Endodermal cell (in vitro differentiated cells): Measurements from ENCODE around the gene TGM6. TPM values are rescaled to one million over a fixed set of nuclear protein-coding genes. Genes with fewer than 3 reads are reported as not detected.

Source experiments
- DNase-seq: peaks from one replicate; pipeline ENCODE4 v3.0.0-alpha.2; 2017
- H3K27ac ChIP-seq: 2 replicates; pipeline ENCODE4 v1.5.1; 2013; ENCODE audit warnings: mild to moderate bottlenecking, low read depth, low read length, moderate library complexity
- H3K27me3 ChIP-seq: 2 replicates; pipeline ENCODE4 v1.6.1; 2013; ENCODE audit warnings: mild to moderate bottlenecking, low read length, moderate library complexity; ENCODE audit not compliant: insufficient read depth, control insufficient read depth, poor library complexity, severe bottlenecking
- H3K36me3 ChIP-seq: 2 replicates; pipeline ENCODE4 v1.7.0; 2013; ENCODE audit warnings: mild to moderate bottlenecking, low read length, moderate library complexity; ENCODE audit not compliant: control insufficient read depth, insufficient read depth
- H3K4me1 ChIP-seq: one replicate; pipeline ENCODE4 v1.7.0; 2013; ENCODE audit warnings: low read length; ENCODE audit not compliant: control insufficient read depth, insufficient read depth
- H3K4me3 ChIP-seq: 2 replicates; pipeline ENCODE4 v1.5.1; 2013; ENCODE audit warnings: mild to moderate bottlenecking, low read length, moderate library complexity
- H3K9ac ChIP-seq: 2 replicates; pipeline ENCODE4 v1.6.1; 2013; ENCODE audit warnings: mild to moderate bottlenecking, low read length, moderate library complexity; ENCODE audit not compliant: poor library complexity, severe bottlenecking; ENCODE audit errors: extremely low read depth
- H3K9me3 ChIP-seq: 2 replicates; pipeline ENCODE4 v1.6.1; 2013; ENCODE audit warnings: mild to moderate bottlenecking, low read length, moderate library complexity; ENCODE audit not compliant: control insufficient read depth
- H3K27ac Mint-ChIP-seq: 2 replicates; pipeline ENCODE4 v1.8.0; 2020; ENCODE audit warnings: mixed read lengths
- H3K27me3 Mint-ChIP-seq: 2 replicates; pipeline ENCODE4 v1.8.0; 2021; ENCODE audit warnings: mild to moderate bottlenecking, mixed read lengths; ENCODE audit not compliant: insufficient read depth
- H3K36me3 Mint-ChIP-seq: 2 replicates; pipeline ENCODE4 v1.8.0; 2020; ENCODE audit warnings: low read depth, mixed read lengths
- H3K4me1 Mint-ChIP-seq: 2 replicates; pipeline ENCODE4 v1.8.0; 2020; ENCODE audit warnings: mixed read lengths
- H3K4me3 Mint-ChIP-seq: 2 replicates; pipeline ENCODE4 v1.8.0; 2020; ENCODE audit warnings: mild to moderate bottlenecking, moderate library complexity, mixed read lengths
- H3K9me3 Mint-ChIP-seq: 2 replicates; pipeline ENCODE4 v1.8.0; 2020; ENCODE audit warnings: mild to moderate bottlenecking, mixed read lengths
- whole genome bisulfite sequencing, 2 experiments: methylation state at CpG; one replicate each; pipeline versions ENCODE4 v1.1.5 to v1.1.7; 2013; ENCODE audit warnings: missing lambda C conversion rate in 2 of 2, mixed read lengths in 1 of 2; ENCODE audit not compliant: insufficient coverage in 1 of 2, insufficient read length in 1 of 2; 5-methylcytosine and 5-hydroxymethylcytosine counted together
- total RNA-seq, 2 donors: library from RNA; stranded (reverse); fragmentation: NEBNext Ultra II Directional in 1 of 2; extraction: Animal tissue kit (Norgen Biotek cat#: 25700) in 1 of 2; gene quantifications; 2 replicates in 1 of 2; 3 replicates in 1 of 2; pipeline ENCODE4 v1.2.1, GENCODE V29; 2021
- TF ChIP-seq, protein P1 (sequence below): fragments of 200-600 bp; sonication (generic); conservative IDR thresholded peaks from 2 replicates; pipeline ENCODE4 v1.5.0; 2021; ENCODE audit warnings: antibody characterized with exemption, mild to moderate bottlenecking

The TGM6 gene
- total RNA-seq, 2 donors from 2014 or later: not detected

DNA sequence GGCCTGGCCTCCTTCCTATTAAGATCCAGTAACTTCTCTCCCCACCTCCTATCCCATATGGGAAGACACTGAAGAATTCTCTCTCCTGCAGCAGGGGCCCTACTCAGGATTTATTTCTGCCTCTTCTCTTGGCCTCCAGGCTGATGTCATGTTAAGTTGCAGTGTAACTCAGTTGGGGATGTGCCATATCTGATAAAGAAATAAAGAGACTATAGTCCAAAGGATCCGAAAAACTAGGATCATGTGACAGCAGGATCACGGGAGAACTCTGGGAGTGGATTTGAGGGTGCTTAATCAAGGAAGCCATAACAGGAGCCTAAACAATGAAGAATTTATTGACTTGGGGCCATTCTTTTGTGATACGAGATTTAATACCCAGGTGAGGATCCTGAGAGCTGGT is 38.5 kb upstream of the TGM6 start:
- H3K27ac Mint-ChIP-seq: no peak overlapping the region
- no peaks in the 10 kb centered on the region for H3K27me3 Mint-ChIP-seq
- Histone ChIP-seq H3K9ac (no peak overlapping the region), H3K36me3 (no peaks in the 10 kb centered on the region), H3K4me1 (no peaks in the 10 kb centered on the region), H3K4me3 (no peak overlapping the region), H3K27ac (no peak overlapping the region), H3K9me3 (no peaks in the 10 kb centered on the region), H3K27me3 (no peaks in the 10 kb centered on the region)
- no peaks in the 10 kb centered on the region for H3K4me1 Mint-ChIP-seq
- WGBS, 2 experiments: 92 to 94% methylated on average over 3 of the region's 3 CpGs
- no peak overlapping the region for H3K4me3 Mint-ChIP-seq
- no peaks in the 10 kb centered on the region for H3K9me3 Mint-ChIP-seq
- no peak for DNase-seq
- TF ChIP-seq, protein P1, sequence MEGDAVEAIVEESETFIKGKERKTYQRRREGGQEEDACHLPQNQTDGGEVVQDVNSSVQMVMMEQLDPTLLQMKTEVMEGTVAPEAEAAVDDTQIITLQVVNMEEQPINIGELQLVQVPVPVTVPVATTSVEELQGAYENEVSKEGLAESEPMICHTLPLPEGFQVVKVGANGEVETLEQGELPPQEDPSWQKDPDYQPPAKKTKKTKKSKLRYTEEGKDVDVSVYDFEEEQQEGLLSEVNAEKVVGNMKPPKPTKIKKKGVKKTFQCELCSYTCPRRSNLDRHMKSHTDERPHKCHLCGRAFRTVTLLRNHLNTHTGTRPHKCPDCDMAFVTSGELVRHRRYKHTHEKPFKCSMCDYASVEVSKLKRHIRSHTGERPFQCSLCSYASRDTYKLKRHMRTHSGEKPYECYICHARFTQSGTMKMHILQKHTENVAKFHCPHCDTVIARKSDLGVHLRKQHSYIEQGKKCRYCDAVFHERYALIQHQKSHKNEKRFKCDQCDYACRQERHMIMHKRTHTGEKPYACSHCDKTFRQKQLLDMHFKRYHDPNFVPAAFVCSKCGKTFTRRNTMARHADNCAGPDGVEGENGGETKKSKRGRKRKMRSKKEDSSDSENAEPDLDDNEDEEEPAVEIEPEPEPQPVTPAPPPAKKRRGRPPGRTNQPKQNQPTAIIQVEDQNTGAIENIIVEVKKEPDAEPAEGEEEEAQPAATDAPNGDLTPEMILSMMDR: no peak
- no peaks in the 10 kb centered on the region for H3K36me3 Mint-ChIP-seq

DNA sequence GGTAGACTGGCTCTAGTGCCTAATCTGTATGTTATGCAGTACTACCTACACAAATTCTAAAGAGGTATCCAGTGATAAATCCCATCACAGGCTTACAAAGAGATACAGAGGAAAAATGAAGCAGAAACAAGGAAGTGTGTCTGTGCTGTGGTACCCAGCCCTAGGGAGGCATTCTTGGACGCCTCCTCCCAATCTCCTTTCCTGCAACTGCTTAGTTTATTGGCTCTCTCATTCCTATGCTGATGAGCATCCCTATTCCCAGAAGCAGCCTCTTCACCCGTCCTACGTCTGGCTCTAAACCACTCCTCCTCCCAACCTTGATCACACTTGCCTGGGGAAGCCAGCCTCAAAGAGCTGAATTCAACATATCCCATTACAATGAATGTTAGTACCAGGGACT is 34.5 kb upstream of the TGM6 start:
- Mint-ChIP-seq H3K27ac (no peak overlapping the region), H3K36me3 (no peaks in the 10 kb centered on the region), H3K4me1 (no peaks in the 10 kb centered on the region), H3K9me3 (no peaks in the 10 kb centered on the region), H3K4me3 (no peak overlapping the region), H3K27me3 (peaks cover 3% of the 10 kb centered on the region)
- Histone ChIP-seq H3K27me3 (no peaks in the 10 kb centered on the region), H3K9ac (no peak overlapping the region), H3K36me3 (no peaks in the 10 kb centered on the region), H3K4me1 (no peaks in the 10 kb centered on the region), H3K9me3 (no peaks in the 10 kb centered on the region), H3K27ac (no peak overlapping the region), H3K4me3 (no peak overlapping the region)
- DNase-seq: no peak
- TF ChIP-seq, protein P1: no peak
- WGBS, 2 experiments: 41 to 50% methylated on average over 2 to 3 of the region's 3 CpGs

DNA sequence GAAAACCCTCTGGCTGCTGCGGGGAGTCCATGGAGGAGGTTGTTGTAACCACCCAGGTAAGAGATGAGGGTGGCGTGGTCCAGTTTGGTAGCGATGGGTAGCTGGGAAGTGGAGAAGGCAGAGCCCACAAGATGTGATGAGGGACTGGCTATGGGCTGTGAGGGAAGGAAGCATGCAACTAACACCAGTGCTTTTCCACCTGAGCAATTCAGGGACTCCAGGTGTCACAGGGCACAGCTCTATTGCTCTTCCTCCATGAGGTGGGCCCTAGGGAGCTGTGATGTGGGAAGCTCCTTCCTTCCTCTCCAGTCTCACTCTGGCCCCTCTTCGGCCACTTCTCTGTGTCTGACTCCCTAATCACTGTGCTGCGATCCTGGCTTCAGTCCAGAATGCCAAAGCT is 32.4 kb upstream of the TGM6 start:
- no peak overlapping the region for H3K27ac Mint-ChIP-seq
- DNase-seq: no peak
- Histone ChIP-seq H3K4me1 (no peaks in the 10 kb centered on the region), H3K9me3 (no peaks in the 10 kb centered on the region), H3K4me3 (no peak overlapping the region), H3K36me3 (no peaks in the 10 kb centered on the region), H3K9ac (no peak overlapping the region), H3K27ac (no peak overlapping the region), H3K27me3 (no peaks in the 10 kb centered on the region)
- peaks cover 3% of the 10 kb centered on the region for H3K4me1 Mint-ChIP-seq
- no peaks in the 10 kb centered on the region for H3K36me3 Mint-ChIP-seq
- H3K9me3 Mint-ChIP-seq: no peaks in the 10 kb centered on the region
- H3K4me3 Mint-ChIP-seq: no peak overlapping the region
- WGBS, 2 experiments: 69 to 92% methylated on average over 3 to 5 of the region's 5 CpGs
- H3K27me3 Mint-ChIP-seq: peaks cover 3% of the 10 kb centered on the region
- TF ChIP-seq, protein P1: no peak
